GM12872 (cell line): ENCODE measurements around the gene LTB4R2.

Source experiments
- CTCF ChIP-seq: IDR thresholded peaks from 3 replicates; pipeline ENCODE4 v1.5.1; 2011; ENCODE audit warnings: low read depth, mild to moderate bottlenecking, low read length, moderate library complexity; ENCODE audit not compliant: insufficient read depth

LTB4R2 gene

DNA sequence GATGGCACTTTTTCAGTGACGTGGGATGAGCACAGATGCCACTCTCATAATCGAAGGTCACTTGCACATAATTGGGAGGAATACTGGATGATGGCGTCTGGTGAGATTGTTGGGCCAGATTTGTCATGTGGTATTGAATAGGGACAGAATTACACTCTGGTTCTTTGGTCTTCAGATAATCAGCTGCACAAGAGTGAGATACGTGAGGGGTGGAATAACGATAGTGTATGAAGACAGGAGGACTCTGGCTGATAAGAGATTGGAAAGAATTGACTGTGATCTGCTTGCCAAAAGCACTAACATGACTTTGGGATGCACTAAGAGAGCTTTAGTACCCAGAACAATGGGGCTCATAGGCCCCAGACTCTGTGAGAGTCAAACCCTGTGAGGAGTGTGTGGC, 31.5 kb upstream of the LTB4R2 start:
- TF ChIP-seq CTCF = no peak

DNA sequence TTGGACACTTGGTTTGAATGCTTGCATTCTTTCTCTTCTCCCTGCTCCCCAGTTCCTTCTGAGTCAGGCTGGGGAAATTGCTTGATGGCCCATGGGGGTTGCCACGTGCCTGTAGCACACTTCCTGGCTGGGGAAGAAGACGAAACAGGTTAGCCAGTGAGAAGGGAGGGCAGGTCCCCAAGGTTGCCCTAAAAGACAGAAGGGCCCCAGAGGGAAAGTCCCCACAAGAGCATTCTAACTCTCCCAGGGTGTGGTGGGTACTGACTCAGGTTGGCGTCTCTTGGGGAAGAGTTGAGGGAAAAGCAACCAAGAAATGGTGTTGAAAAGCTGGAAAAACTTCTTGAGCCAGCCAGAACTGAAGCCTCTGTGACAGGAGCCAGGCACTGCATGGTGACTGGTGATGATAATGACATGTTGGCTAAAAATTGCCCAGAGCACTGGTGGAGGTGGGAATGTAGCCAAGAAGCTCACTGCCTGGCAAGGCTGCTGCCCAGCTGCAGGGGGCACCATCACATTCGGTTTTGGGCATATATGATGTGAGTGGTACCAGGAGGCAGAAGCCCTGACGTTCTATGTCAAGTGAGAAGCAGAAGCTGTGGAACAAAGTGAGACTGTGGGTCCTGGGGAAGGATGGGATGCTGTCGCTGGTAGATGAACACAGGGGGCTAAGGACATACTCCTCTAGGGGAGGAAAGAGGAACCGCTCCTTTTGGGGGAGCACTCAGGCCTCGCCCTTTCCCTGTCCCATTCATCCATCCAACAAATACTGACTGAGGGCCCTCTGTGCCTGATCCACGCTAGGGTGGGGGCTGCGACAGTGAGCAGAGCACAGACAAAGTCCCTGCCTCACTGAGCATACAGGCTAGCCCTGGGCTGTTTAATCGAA, 30.4 kb upstream of the LTB4R2 start:
- peak; percentile 67 for TF ChIP-seq CTCF

- no peak for TF ChIP-seq CTCF
These were observed 29.0 kb upstream of the LTB4R2 start for GRCh38 chr14:24280797-24281460.

GRCh38 chr14:24281636-24282035, 28.3 kb upstream of the LTB4R2 start:
- TF ChIP-seq CTCF = no peak

DNA sequence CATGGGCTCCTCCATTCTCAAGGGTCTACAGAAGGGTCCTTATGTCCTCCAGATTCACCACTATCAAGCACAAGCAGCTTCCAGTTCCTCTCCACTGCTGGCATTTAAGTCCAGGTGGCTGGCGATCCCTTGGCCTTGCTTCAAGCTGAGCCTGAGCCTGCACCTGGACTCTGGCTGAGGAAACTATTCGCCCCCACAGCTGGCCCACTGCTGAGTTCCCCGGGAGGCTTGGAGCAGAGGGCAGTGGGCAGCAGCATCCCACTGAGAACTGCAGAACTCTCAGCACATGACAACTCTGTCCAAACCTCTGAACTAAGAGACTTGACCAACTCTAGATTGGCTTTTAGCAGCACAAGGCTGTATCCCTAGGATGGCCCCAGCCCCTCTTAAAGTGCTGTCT, 27.2 kb upstream of the LTB4R2 start:
- TF ChIP-seq CTCF = no peak

- TF ChIP-seq CTCF = no peak
These were observed 26.0 kb upstream of the LTB4R2 start for GRCh38 chr14:24283796-24284460.

DNA sequence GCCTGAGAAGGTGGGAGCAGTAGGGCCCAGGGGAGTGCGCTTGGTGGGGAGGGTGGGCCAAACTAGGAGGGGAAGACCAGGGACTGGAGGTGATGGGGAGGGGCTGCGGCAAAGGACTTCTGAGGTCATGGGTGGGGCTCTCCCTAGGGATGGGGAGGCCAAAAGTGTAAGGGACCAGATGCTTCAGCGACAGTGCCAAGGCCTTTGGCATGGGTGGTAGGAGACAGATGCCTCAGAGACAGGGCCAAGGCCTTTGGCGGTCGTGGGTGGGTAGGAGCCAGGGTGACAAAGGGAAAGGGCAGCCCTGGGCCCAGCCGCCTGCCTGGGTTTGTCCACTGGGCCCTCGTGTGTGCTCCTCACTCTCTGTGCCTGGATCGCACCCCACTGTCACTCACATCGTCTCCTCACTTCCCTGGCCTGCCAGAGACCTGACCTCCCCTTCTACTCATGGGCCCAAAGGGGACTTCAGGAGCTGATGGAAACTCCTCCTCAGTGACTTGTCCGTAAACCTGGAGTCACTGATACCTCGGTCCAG, 25.4 kb upstream of the LTB4R2 start:
- TF ChIP-seq CTCF = no peak
